ENCODE measurements around the gene SLC1A7. TPM values are rescaled to one million over a fixed set of nuclear protein-coding genes. Genes with fewer than 3 reads are reported as not detected.

Gene SLC1A7
- total and polyA plus RNA-seq, 2 of the 13 experiments (the other 11 are each of a cell fraction or from before 2014, with no cell fraction given), result 0.04 to 2.0 TPM

DNA sequence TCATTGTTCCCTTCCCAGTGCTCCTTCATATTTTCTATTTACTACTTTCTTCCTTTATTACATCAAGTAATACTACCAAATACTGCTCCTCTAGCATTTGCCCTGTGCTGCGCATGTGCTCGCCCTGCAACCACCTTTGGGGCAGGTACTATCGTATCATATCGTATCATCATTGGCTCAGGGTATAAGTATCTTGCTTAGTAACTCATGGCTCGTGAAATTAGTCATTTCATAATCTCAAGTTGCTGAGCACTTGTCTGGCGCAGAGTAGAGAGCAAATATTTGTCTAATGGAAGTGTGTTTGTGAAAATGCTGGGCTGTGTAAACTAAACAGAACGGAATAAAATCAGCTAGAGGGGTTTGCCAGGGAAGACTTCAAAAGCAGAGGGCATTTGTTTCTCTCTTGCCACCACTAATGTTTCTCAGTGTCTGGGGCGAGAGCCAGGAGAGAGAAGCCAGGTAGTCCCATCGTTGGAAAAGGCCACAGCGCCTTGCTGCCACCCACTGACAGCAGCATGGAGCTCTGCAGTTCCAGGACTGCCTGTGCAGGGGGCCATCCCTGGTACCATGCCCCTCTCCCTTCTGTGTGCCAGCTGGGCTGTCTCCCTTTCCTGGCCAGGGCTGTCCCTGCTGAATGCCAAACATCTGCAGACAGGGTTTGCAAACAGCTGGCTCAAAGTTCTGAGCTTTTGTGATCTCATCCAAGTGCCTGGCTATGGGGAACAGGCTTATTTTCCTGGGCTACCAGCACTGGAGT lies 34.2 kb upstream of the SLC1A7 start (continued):
- TF ChIP-seq, protein P1, sequence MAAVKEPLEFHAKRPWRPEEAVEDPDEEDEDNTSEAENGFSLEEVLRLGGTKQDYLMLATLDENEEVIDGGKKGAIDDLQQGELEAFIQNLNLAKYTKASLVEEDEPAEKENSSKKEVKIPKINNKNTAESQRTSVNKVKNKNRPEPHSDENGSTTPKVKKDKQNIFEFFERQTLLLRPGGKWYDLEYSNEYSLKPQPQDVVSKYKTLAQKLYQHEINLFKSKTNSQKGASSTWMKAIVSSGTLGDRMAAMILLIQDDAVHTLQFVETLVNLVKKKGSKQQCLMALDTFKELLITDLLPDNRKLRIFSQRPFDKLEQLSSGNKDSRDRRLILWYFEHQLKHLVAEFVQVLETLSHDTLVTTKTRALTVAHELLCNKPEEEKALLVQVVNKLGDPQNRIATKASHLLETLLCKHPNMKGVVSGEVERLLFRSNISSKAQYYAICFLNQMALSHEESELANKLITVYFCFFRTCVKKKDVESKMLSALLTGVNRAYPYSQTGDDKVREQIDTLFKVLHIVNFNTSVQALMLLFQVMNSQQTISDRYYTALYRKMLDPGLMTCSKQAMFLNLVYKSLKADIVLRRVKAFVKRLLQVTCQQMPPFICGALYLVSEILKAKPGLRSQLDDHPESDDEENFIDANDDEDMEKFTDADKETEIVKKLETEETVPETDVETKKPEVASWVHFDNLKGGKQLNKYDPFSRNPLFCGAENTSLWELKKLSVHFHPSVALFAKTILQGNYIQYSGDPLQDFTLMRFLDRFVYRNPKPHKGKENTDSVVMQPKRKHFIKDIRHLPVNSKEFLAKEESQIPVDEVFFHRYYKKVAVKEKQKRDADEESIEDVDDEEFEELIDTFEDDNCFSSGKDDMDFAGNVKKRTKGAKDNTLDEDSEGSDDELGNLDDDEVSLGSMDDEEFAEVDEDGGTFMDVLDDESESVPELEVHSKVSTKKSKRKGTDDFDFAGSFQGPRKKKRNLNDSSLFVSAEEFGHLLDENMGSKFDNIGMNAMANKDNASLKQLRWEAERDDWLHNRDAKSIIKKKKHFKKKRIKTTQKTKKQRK (IDR thresholded peaks at IDR 0.05; ENCODE audit: low read length), result no peak
- TF ChIP-seq, protein P2, sequence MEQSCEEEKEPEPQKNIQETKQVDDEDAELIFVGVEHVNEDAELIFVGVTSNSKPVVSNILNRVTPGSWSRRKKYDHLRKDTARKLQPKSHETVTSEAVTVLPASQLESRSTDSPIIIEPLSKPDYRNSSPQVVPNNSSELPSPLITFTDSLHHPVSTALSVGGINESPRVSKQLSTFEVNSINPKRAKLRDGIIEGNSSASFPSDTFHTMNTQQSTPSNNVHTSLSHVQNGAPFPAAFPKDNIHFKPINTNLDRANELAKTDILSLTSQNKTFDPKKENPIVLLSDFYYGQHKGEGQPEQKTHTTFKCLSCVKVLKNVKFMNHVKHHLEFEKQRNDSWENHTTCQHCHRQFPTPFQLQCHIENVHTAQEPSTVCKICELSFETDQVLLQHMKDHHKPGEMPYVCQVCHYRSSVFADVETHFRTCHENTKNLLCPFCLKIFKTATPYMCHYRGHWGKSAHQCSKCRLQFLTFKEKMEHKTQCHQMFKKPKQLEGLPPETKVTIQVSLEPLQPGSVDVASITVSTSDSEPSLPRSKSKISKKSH (CRISPR knock-in tag; IDR thresholded peaks at IDR 0.05; ENCODE audit: borderline replicate concordance), result peak; percentile 68; the same call in 1 of the 2 replicates
- TF ChIP-seq ZSCAN22 (CRISPR knock-in tag; IDR thresholded peaks at IDR 0.05), result no peak
- peak; percentile 27; the same call in 1 of the 2 replicates for TF ChIP-seq MYC (CRISPR knock-in tag; IDR thresholded peaks at IDR 0.05; ENCODE audit: borderline replicate concordance)
- TF ChIP-seq ZNF776 (CRISPR knock-in tag; IDR thresholded peaks at IDR 0.05), result no peak
- peak; percentile 40; the same call in 1 of the 2 replicates for TF ChIP-seq SAP130 (CRISPR knock-in tag; IDR thresholded peaks at IDR 0.05; ENCODE audit: low read depth)
- TF ChIP-seq, protein P3, sequence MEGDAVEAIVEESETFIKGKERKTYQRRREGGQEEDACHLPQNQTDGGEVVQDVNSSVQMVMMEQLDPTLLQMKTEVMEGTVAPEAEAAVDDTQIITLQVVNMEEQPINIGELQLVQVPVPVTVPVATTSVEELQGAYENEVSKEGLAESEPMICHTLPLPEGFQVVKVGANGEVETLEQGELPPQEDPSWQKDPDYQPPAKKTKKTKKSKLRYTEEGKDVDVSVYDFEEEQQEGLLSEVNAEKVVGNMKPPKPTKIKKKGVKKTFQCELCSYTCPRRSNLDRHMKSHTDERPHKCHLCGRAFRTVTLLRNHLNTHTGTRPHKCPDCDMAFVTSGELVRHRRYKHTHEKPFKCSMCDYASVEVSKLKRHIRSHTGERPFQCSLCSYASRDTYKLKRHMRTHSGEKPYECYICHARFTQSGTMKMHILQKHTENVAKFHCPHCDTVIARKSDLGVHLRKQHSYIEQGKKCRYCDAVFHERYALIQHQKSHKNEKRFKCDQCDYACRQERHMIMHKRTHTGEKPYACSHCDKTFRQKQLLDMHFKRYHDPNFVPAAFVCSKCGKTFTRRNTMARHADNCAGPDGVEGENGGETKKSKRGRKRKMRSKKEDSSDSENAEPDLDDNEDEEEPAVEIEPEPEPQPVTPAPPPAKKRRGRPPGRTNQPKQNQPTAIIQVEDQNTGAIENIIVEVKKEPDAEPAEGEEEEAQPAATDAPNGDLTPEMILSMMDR (CRISPR knock-in tag; IDR thresholded peaks at IDR 0.05), result peak; percentile 94
- no peak for TF ChIP-seq PHF21A (CRISPR knock-in tag; IDR thresholded peaks at IDR 0.05)
- peak; percentile 27 for TF ChIP-seq SKI (IDR thresholded peaks at IDR 0.05; ENCODE audit: partially characterized antibody)
- TF ChIP-seq, protein P4, sequence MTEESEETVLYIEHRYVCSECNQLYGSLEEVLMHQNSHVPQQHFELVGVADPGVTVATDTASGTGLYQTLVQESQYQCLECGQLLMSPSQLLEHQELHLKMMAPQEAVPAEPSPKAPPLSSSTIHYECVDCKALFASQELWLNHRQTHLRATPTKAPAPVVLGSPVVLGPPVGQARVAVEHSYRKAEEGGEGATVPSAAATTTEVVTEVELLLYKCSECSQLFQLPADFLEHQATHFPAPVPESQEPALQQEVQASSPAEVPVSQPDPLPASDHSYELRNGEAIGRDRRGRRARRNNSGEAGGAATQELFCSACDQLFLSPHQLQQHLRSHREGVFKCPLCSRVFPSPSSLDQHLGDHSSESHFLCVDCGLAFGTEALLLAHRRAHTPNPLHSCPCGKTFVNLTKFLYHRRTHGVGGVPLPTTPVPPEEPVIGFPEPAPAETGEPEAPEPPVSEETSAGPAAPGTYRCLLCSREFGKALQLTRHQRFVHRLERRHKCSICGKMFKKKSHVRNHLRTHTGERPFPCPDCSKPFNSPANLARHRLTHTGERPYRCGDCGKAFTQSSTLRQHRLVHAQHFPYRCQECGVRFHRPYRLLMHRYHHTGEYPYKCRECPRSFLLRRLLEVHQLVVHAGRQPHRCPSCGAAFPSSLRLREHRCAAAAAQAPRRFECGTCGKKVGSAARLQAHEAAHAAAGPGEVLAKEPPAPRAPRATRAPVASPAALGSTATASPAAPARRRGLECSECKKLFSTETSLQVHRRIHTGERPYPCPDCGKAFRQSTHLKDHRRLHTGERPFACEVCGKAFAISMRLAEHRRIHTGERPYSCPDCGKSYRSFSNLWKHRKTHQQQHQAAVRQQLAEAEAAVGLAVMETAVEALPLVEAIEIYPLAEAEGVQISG (CRISPR knock-in tag; IDR thresholded peaks at IDR 0.05), result peak; percentile 36; the same call in 1 of the 2 replicates
- TF ChIP-seq TEAD2 (CRISPR knock-in tag; IDR thresholded peaks at IDR 0.05), result no peak
- no peak for TF ChIP-seq AKAP8 (CRISPR knock-in tag; IDR thresholded peaks at IDR 0.05)
- peak; percentile 18; the same call in 1 of the 2 replicates for TF ChIP-seq ARNTL (CRISPR knock-in tag; IDR thresholded peaks at IDR 0.05)
- no peak for TF ChIP-seq ZNF205 (CRISPR knock-in tag; IDR thresholded peaks at IDR 0.05)
- no peak for TF ChIP-seq TMF1 (CRISPR knock-in tag; IDR thresholded peaks at IDR 0.05; ENCODE audit: low read depth)
- no peak for TF ChIP-seq SP140L (CRISPR knock-in tag; IDR thresholded peaks at IDR 0.05; ENCODE audit: borderline replicate concordance)
- no peak for TF ChIP-seq SYNCRIP (IDR thresholded peaks at IDR 0.05; ENCODE audit: insufficient read depth, low read depth, low read length)
- 0 out of 2 replicates have a peak, but pooled peaks have one; percentile 39 for TF ChIP-seq ZNF792 (CRISPR knock-in tag; IDR thresholded peaks at IDR 0.05)
- TF ChIP-seq CAMTA2 (CRISPR knock-in tag; IDR thresholded peaks at IDR 0.05; ENCODE audit: borderline replicate concordance), result no peak

Data from HepG2 (cell line).